HG03097 (cell line): ENCODE data around the gene HOXA11.

Source experiments
- ATAC-seq: cut with Tn5 transposase; IDR thresholded peaks from one replicate; pipeline ENCODE4 v1.9.1; 2021; ENCODE audit not compliant: unreplicated experiment, low FRiP score

The HOXA11 gene

GRCh38 chr7:27148756-27149641, 36.0 kb downstream of the HOXA11 start:
- no peak for ATAC-seq

- no peak for ATAC-seq
Observed at GRCh38 chr7:27148031-27148755, 36.8 kb downstream of the HOXA11 start.

GRCh38 chr7:27147199-27148030, 37.6 kb downstream of the HOXA11 start, which contains the start of gene HOXA6:
Gene HOXA6 (minus strand): TSS chr7:27147774. CDS start chr7:27147749, 25 bp downstream.
- ATAC-seq = no peak

GRCh38 chr7:27146491-27147198, 38.4 kb downstream of the HOXA11 start:
- ATAC-seq = no peak

GRCh38 chr7:27145914-27146412, 39.1 kb downstream of the HOXA11 start:
- no peak for ATAC-seq

GRCh38 chr7:27145165-27145913, 39.7 kb downstream of the HOXA11 start:
- ATAC-seq = no peak

GRCh38 chr7:27144781-27145164, 40.3 kb downstream of the HOXA11 start:
- ATAC-seq = no peak

GRCh38 chr7:27143950-27144780, 40.9 kb downstream of the HOXA11 start:
- ATAC-seq = no peak

- ATAC-seq = no peak
Observed at GRCh38 chr7:27143023-27143949, 41.7 kb downstream of the HOXA11 start, which contains the start of gene HOXA5. Gene HOXA5 (minus strand): TSS chr7:27143681. CDS start chr7:27143607, 74 bp downstream.

GRCh38 chr7:27142580-27143022, 42.4 kb downstream of the HOXA11 start:
- ATAC-seq = no peak

- ATAC-seq = no peak
Observed at GRCh38 chr7:27141923-27142579, 43.0 kb downstream of the HOXA11 start.

- ATAC-seq = no peak
Observed at GRCh38 chr7:27141137-27141922, 43.7 kb downstream of the HOXA11 start.

- no peak for ATAC-seq
Observed at GRCh38 chr7:27140126-27140857, 44.7 kb downstream of the HOXA11 start.

- ATAC-seq = no peak
Observed at GRCh38 chr7:27139334-27140125, 45.5 kb downstream of the HOXA11 start.

GRCh38 chr7:27138985-27139333, 46.1 kb downstream of the HOXA11 start:
- no peak for ATAC-seq
